Activated T-cell treated with anti-CD3 and anti-CD28 coated beads, Interleukin-2, amount 50 U/mL, for 4 hours (primary cell): ENCODE data around the gene KCNH3. TPM values are rescaled to one million over a fixed set of nuclear protein-coding genes. Genes with fewer than 3 reads are reported as not detected.

Experiments
- ATAC-seq, 2 donors: fragments of 200-7000 bp; cut with Tn5 transposase; one replicate each; pipeline ENCODE4 v1.10.0; 2021
- DNase-seq: peaks from one replicate; pipeline ENCODE4 v3.0.0-alpha.2; 2020
- H3K27me3 Mint-ChIP-seq: one replicate; pipeline ENCODE4 v1.8.0; 2021; ENCODE audit warnings: low read depth, mixed read lengths
- H3K36me3 Mint-ChIP-seq: one replicate; pipeline ENCODE4 v1.8.0; 2022; ENCODE audit warnings: mixed read lengths; ENCODE audit not compliant: insufficient read depth
- H3K4me1 Mint-ChIP-seq: one replicate; pipeline ENCODE4 v1.8.0; 2021; ENCODE audit warnings: low read depth, mixed read lengths
- H3K4me3 Mint-ChIP-seq: one replicate; pipeline ENCODE4 v1.8.0; 2021; ENCODE audit warnings: mild to moderate bottlenecking, moderate library complexity, mixed read lengths
- H3K9me3 Mint-ChIP-seq: one replicate; pipeline ENCODE4 v1.8.0; 2021; ENCODE audit warnings: mixed read lengths
- total RNA-seq, 3 donors: library from RNA; stranded (reverse); gene quantifications; one replicate each; pipeline ENCODE4 v1.2.1, GENCODE V29; 2021

Gene KCNH3
- total RNA-seq, 3 donors from 2014 or later, result 1.6 to 4.0 (median 3.3) TPM

- no peak for DNase-seq
- H3K9me3 Mint-ChIP-seq, result no peaks in the 10 kb centered on the region
- H3K36me3 Mint-ChIP-seq, result no peaks in the 10 kb centered on the region
- no peak for ATAC-seq
- H3K4me3 Mint-ChIP-seq, result peak overlapping the region; percentile 80
- peaks cover 7% of the 10 kb centered on the region for H3K27me3 Mint-ChIP-seq
- peaks cover 15% of the 10 kb centered on the region for H3K4me1 Mint-ChIP-seq
Observed at GRCh38 chr12:49536526-49537071, 2.2 kb upstream of the KCNH3 start.

- no peak for ATAC-seq
- H3K27me3 Mint-ChIP-seq, result peaks cover 7% of the 10 kb centered on the region
- H3K9me3 Mint-ChIP-seq, result no peaks in the 10 kb centered on the region
- no peaks in the 10 kb centered on the region for H3K36me3 Mint-ChIP-seq
- peak overlapping the region; percentile 80 for H3K4me3 Mint-ChIP-seq
- no peak for DNase-seq
- peaks cover 15% of the 10 kb centered on the region for H3K4me1 Mint-ChIP-seq
Observed at GRCh38 chr12:49537231-49537751, 1.5 kb upstream of the KCNH3 start.

- peak; percentile 20 to 28 for ATAC-seq
- peak; percentile 41 for DNase-seq
- peak overlapping the region; percentile 80 for H3K4me3 Mint-ChIP-seq
- peaks cover 7% of the 10 kb centered on the region for H3K27me3 Mint-ChIP-seq
- H3K4me1 Mint-ChIP-seq, result peaks cover 15% of the 10 kb centered on the region
- no peaks in the 10 kb centered on the region for H3K9me3 Mint-ChIP-seq
- no peaks in the 10 kb centered on the region for H3K36me3 Mint-ChIP-seq
Observed at GRCh38 chr12:49537752-49538509, 899 bp upstream of the KCNH3 start.

- DNase-seq (no peak), ATAC-seq (no peak)
- Mint-ChIP-seq H3K4me3 (peak overlapping the region; percentile 56), H3K27me3 (peaks cover 7% of the 10 kb centered on the region), H3K4me1 (peaks cover 15% of the 10 kb centered on the region), H3K9me3 (no peaks in the 10 kb centered on the region), H3K36me3 (no peaks in the 10 kb centered on the region)
Observed at GRCh38 chr12:49539406-49540228, 787 bp downstream of the KCNH3 start.

- DNase-seq (no peak), ATAC-seq (no peak)
- no peaks in the 10 kb centered on the region for H3K9me3 Mint-ChIP-seq
- H3K36me3 Mint-ChIP-seq, result no peaks in the 10 kb centered on the region
- H3K4me3 Mint-ChIP-seq, result peak overlapping the region; percentile 37
- peaks cover 15% of the 10 kb centered on the region for H3K4me1 Mint-ChIP-seq
- H3K27me3 Mint-ChIP-seq, result peaks cover 7% of the 10 kb centered on the region
Observed at GRCh38 chr12:49540229-49541139, 1.7 kb downstream of the KCNH3 start.

- Mint-ChIP-seq H3K27me3 (peaks cover 7% of the 10 kb centered on the region), H3K4me3 (peak overlapping the region; percentile 19), H3K9me3 (no peaks in the 10 kb centered on the region), H3K36me3 (no peaks in the 10 kb centered on the region), H3K4me1 (peaks cover 15% of the 10 kb centered on the region)
- ATAC-seq, result no peak
- DNase-seq, result no peak
Observed at GRCh38 chr12:49541140-49541861, 2.5 kb downstream of the KCNH3 start.

- ATAC-seq (no peak), DNase-seq (no peak)
- Mint-ChIP-seq H3K4me1 (peaks cover 15% of the 10 kb centered on the region), H3K27me3 (peaks cover 5% of the 10 kb centered on the region), H3K4me3 (no peak overlapping the region), H3K9me3 (no peaks in the 10 kb centered on the region), H3K36me3 (no peaks in the 10 kb centered on the region)
Observed at GRCh38 chr12:49541911-49542505, 3.2 kb downstream of the KCNH3 start.

GRCh38 chr12:49542592-49543160 lies 3.8 kb downstream of the KCNH3 start:
- no peak for ATAC-seq
- peaks cover 8% of the 10 kb centered on the region for H3K27me3 Mint-ChIP-seq
- no peak overlapping the region for H3K4me3 Mint-ChIP-seq
- H3K36me3 Mint-ChIP-seq, result no peaks in the 10 kb centered on the region
- DNase-seq, result no peak
- H3K4me1 Mint-ChIP-seq, result peaks cover 12% of the 10 kb centered on the region
- H3K9me3 Mint-ChIP-seq, result no peaks in the 10 kb centered on the region

- ATAC-seq (no peak), DNase-seq (no peak)
- Mint-ChIP-seq H3K27me3 (peaks cover 14% of the 10 kb centered on the region), H3K4me3 (no peak overlapping the region), H3K36me3 (no peaks in the 10 kb centered on the region), H3K9me3 (no peaks in the 10 kb centered on the region), H3K4me1 (peaks cover 14% of the 10 kb centered on the region)
Observed at GRCh38 chr12:49543221-49543913, 4.5 kb downstream of the KCNH3 start.

- Mint-ChIP-seq H3K36me3 (no peaks in the 10 kb centered on the region), H3K27me3 (peaks cover 20% of the 10 kb centered on the region), H3K9me3 (no peaks in the 10 kb centered on the region), H3K4me3 (no peak overlapping the region), H3K4me1 (peaks cover 16% of the 10 kb centered on the region)
- no peak for ATAC-seq
- DNase-seq, result no peak
Observed at GRCh38 chr12:49543914-49544815, 5.3 kb downstream of the KCNH3 start.

- Mint-ChIP-seq H3K36me3 (no peaks in the 10 kb centered on the region), H3K9me3 (no peaks in the 10 kb centered on the region), H3K27me3 (peaks cover 22% of the 10 kb centered on the region), H3K4me3 (no peak overlapping the region), H3K4me1 (peaks cover 7% of the 10 kb centered on the region)
- no peak for ATAC-seq
- DNase-seq, result no peak
Observed at GRCh38 chr12:49545815-49546214, 7.0 kb downstream of the KCNH3 start.
